Stimulated activated CD8-positive, alpha-beta memory T cell treated with anti-CD3 and anti-CD28 coated beads, Interleukin-2, amount 100 ng/mL, for 48 hours (primary cell): Measurements from ENCODE around the gene MXRA8.

ENCODE experiments used
- DNase-seq, 2 donors: peaks; one replicate each; pipeline ENCODE4 v3.0.0-alpha.2; 2020; ENCODE audit warnings: low read depth in 2 of 2

The MXRA8 gene

GRCh38 chr1:1307261-1307922 is 51.0 kb downstream of the MXRA8 start:
- no peak for DNase-seq

- no peak for DNase-seq
These were observed 51.6 kb downstream of the MXRA8 start for GRCh38 chr1:1306661-1307260.

GRCh38 chr1:1306070-1306660 is 52.2 kb downstream of the MXRA8 start:
- no peak for DNase-seq

GRCh38 chr1:1305300-1306069 is 52.9 kb downstream of the MXRA8 start:
- DNase-seq, result peak; percentile 51 to 65

- no peak for DNase-seq
These were observed 53.7 kb downstream of the MXRA8 start for GRCh38 chr1:1304331-1305299.

- DNase-seq, result no peak
These were observed 54.6 kb downstream of the MXRA8 start for GRCh38 chr1:1303736-1304135.

GRCh38 chr1:1302951-1303509 is 55.3 kb downstream of the MXRA8 start:
- no peak for DNase-seq
